Rectal smooth muscle tissue (tissue), 1 donor: Measurements from ENCODE around the gene ERP27.
A peak's percentile ranks its signal among the peaks of the same experiment; 100 is the strongest.

Experiments
- H3K27ac ChIP-seq: one replicate; pipeline ENCODE4 v1.7.0; 2013; ENCODE audit warnings: low read depth, low read length, inconsistent platforms
- H3K27me3 ChIP-seq: one replicate; pipeline ENCODE4 v1.7.0; 2013; ENCODE audit warnings: low read length; ENCODE audit not compliant: control insufficient read depth, insufficient read depth
- H3K36me3 ChIP-seq: one replicate; pipeline ENCODE4 v1.7.0; 2013; ENCODE audit warnings: low read length; ENCODE audit not compliant: control insufficient read depth, insufficient read depth
- H3K4me1 ChIP-seq: one replicate; pipeline ENCODE4 v1.7.0; 2013; ENCODE audit warnings: low read length; ENCODE audit not compliant: control insufficient read depth, insufficient read depth
- H3K4me3 ChIP-seq: one replicate; pipeline ENCODE4 v1.7.0; 2013; ENCODE audit warnings: low read length
- H3K9ac ChIP-seq: one replicate; pipeline ENCODE4 v1.7.0; 2013; ENCODE audit warnings: low read length

The ERP27 gene

GRCh38 chr12:14970473-14970872 is 32.1 kb upstream of the ERP27 start:
- H3K4me1 ChIP-seq: no peaks in the 10 kb centered on the region
- no peak overlapping the region for H3K27ac ChIP-seq
- no peak overlapping the region for H3K9ac ChIP-seq
- no peaks in the 10 kb centered on the region for H3K36me3 ChIP-seq
- no peaks in the 10 kb centered on the region for H3K27me3 ChIP-seq
- no peak overlapping the region for H3K4me3 ChIP-seq

- H3K4me1 ChIP-seq: no peaks in the 10 kb centered on the region
- no peak overlapping the region for H3K27ac ChIP-seq
- no peak overlapping the region for H3K9ac ChIP-seq
- no peak overlapping the region for H3K4me3 ChIP-seq
- no peaks in the 10 kb centered on the region for H3K36me3 ChIP-seq
- no peaks in the 10 kb centered on the region for H3K27me3 ChIP-seq
These were observed 30.1 kb upstream of the ERP27 start for GRCh38 chr12:14968478-14968877.

- no peak overlapping the region for H3K9ac ChIP-seq
- H3K36me3 ChIP-seq: no peaks in the 10 kb centered on the region
- no peak overlapping the region for H3K27ac ChIP-seq
- no peaks in the 10 kb centered on the region for H3K4me1 ChIP-seq
- H3K27me3 ChIP-seq: no peaks in the 10 kb centered on the region
- H3K4me3 ChIP-seq: no peak overlapping the region
These were observed 26.9 kb upstream of the ERP27 start for GRCh38 chr12:14965221-14965620.

- no peak overlapping the region for H3K27ac ChIP-seq
- no peaks in the 10 kb centered on the region for H3K27me3 ChIP-seq
- H3K4me1 ChIP-seq: no peaks in the 10 kb centered on the region
- no peaks in the 10 kb centered on the region for H3K36me3 ChIP-seq
- H3K9ac ChIP-seq: no peak overlapping the region
- H3K4me3 ChIP-seq: no peak overlapping the region
These were observed 26.1 kb upstream of the ERP27 start for GRCh38 chr12:14964406-14964805.

GRCh38 chr12:14963520-14963919 is 25.2 kb upstream of the ERP27 start:
- Histone ChIP-seq H3K36me3 (no peaks in the 10 kb centered on the region), H3K9ac (no peak overlapping the region), H3K4me1 (no peaks in the 10 kb centered on the region), H3K27ac (no peak overlapping the region), H3K4me3 (no peak overlapping the region), H3K27me3 (no peaks in the 10 kb centered on the region)

- no peaks in the 10 kb centered on the region for H3K36me3 ChIP-seq
- no peaks in the 10 kb centered on the region for H3K27me3 ChIP-seq
- H3K4me3 ChIP-seq: no peak overlapping the region
- no peak overlapping the region for H3K9ac ChIP-seq
- H3K4me1 ChIP-seq: peaks cover 2% of the 10 kb centered on the region
- no peak overlapping the region for H3K27ac ChIP-seq
These were observed 24.5 kb upstream of the ERP27 start for GRCh38 chr12:14962797-14963196.

- Histone ChIP-seq H3K27me3 (no peaks in the 10 kb centered on the region), H3K9ac (no peak overlapping the region), H3K27ac (no peak overlapping the region), H3K4me1 (peaks cover 2% of the 10 kb centered on the region), H3K36me3 (no peaks in the 10 kb centered on the region), H3K4me3 (no peak overlapping the region)
These were observed 23.8 kb upstream of the ERP27 start for GRCh38 chr12:14962153-14962539.

- peak within 1 kb of the TSS; percentile 27 for H3K9ac ChIP-seq
- H3K36me3 ChIP-seq: no peaks in the 10 kb centered on the region
- H3K27me3 ChIP-seq: no peaks in the 10 kb centered on the region
- peaks cover 2% of the 10 kb centered on the region for H3K4me1 ChIP-seq
- H3K27ac ChIP-seq: no peak within 1 kb of the TSS
- peak within 1 kb of the TSS; percentile 57 for H3K4me3 ChIP-seq
These were observed 23.3 kb upstream of the ERP27 start, which contains the start of gene ARHGDIB for GRCh38 chr12:14961466-14962152. Gene ARHGDIB, minus strand, starts transcription at chr12:14961601. Its CDS starts 10,889 bp downstream, at chr12:14950712.

GRCh38 chr12:14960548-14961465 is 22.5 kb upstream of the ERP27 start:
- no peaks in the 10 kb centered on the region for H3K36me3 ChIP-seq
- H3K4me3 ChIP-seq: peak overlapping the region; percentile 57
- H3K9ac ChIP-seq: peak overlapping the region; percentile 27
- peaks cover 2% of the 10 kb centered on the region for H3K4me1 ChIP-seq
- no peak overlapping the region for H3K27ac ChIP-seq
- H3K27me3 ChIP-seq: no peaks in the 10 kb centered on the region

GRCh38 chr12:14959916-14960496 is 21.7 kb upstream of the ERP27 start:
- Histone ChIP-seq H3K4me3 (peak overlapping the region; percentile 44), H3K27ac (no peak overlapping the region), H3K27me3 (no peaks in the 10 kb centered on the region), H3K36me3 (no peaks in the 10 kb centered on the region), H3K4me1 (peaks cover 2% of the 10 kb centered on the region), H3K9ac (no peak overlapping the region)

GRCh38 chr12:14959463-14959862 is 21.1 kb upstream of the ERP27 start:
- Histone ChIP-seq H3K4me3 (peak overlapping the region; percentile 44), H3K36me3 (no peaks in the 10 kb centered on the region), H3K27ac (no peak overlapping the region), H3K4me1 (peaks cover 2% of the 10 kb centered on the region), H3K27me3 (no peaks in the 10 kb centered on the region), H3K9ac (no peak overlapping the region)

- no peaks in the 10 kb centered on the region for H3K36me3 ChIP-seq
- H3K4me3 ChIP-seq: peak overlapping the region; percentile 28
- H3K27me3 ChIP-seq: no peaks in the 10 kb centered on the region
- no peak overlapping the region for H3K9ac ChIP-seq
- H3K27ac ChIP-seq: no peak overlapping the region
- H3K4me1 ChIP-seq: peaks cover 2% of the 10 kb centered on the region
These were observed 20.7 kb upstream of the ERP27 start for GRCh38 chr12:14959126-14959440.
